WERI-Rb-1 (cell line): ENCODE measurements around the gene PDGFA.

Experiments used
- DNase-seq: peaks from one replicate; pipeline ENCODE4 v3.0.0-alpha.2; 2020
- H3K27ac ChIP-seq: fragments of 250-450 bp; sonication (Bioruptor Pico); 2 replicates; pipeline ENCODE4 v1.5.1; 2020; ENCODE audit warnings: mild to moderate bottlenecking, moderate library complexity
- H3K27me3 ChIP-seq: fragments of 250-450 bp; sonication (Bioruptor Pico); 2 replicates; pipeline ENCODE4 v1.5.1; 2021; ENCODE audit warnings: mild to moderate bottlenecking, low read depth, moderate library complexity; ENCODE audit not compliant: insufficient read depth, severe bottlenecking
- H3K36me3 ChIP-seq: fragments of 250-450 bp; sonication (Bioruptor Pico); 2 replicates; pipeline ENCODE4 v1.5.1; 2020; ENCODE audit warnings: mild to moderate bottlenecking, moderate library complexity
- H3K4me3 ChIP-seq: 2 replicates; pipeline ENCODE4 v1.5.1; 2011; ENCODE audit warnings: low read depth, mild to moderate bottlenecking, control low read depth, low read length
- H3K9me3 ChIP-seq: fragments of 250-450 bp; sonication (Bioruptor Pico); 2 replicates; pipeline ENCODE4 v1.5.1; 2021; ENCODE audit warnings: mild to moderate bottlenecking, moderate library complexity; ENCODE audit not compliant: severe bottlenecking
- CTCF ChIP-seq: IDR thresholded peaks from 2 replicates; pipeline ENCODE4 v1.5.1; 2011; ENCODE audit warnings: low read depth, mild to moderate bottlenecking, control low read depth, inconsistent platforms, low read length

PDGFA gene

GRCh38 chr7:463362-463781, 56.3 kb downstream of the PDGFA start:
- H3K27ac ChIP-seq: no peak overlapping the region
- no peaks in the 10 kb centered on the region for H3K9me3 ChIP-seq
- H3K27me3 ChIP-seq: no peaks in the 10 kb centered on the region
- no peak for TF ChIP-seq CTCF
- H3K4me3 ChIP-seq: no peak overlapping the region
- DNase-seq: no peak
- H3K36me3 ChIP-seq: no peaks in the 10 kb centered on the region

GRCh38 chr7:462173-463103, 57.2 kb downstream of the PDGFA start:
- no peak overlapping the region for H3K27ac ChIP-seq
- no peaks in the 10 kb centered on the region for H3K36me3 ChIP-seq
- DNase-seq: no peak
- no peaks in the 10 kb centered on the region for H3K27me3 ChIP-seq
- no peaks in the 10 kb centered on the region for H3K9me3 ChIP-seq
- no peak for TF ChIP-seq CTCF
- H3K4me3 ChIP-seq: no peak overlapping the region

- Histone ChIP-seq H3K9me3 (no peaks in the 10 kb centered on the region), H3K36me3 (no peaks in the 10 kb centered on the region), H3K27me3 (no peaks in the 10 kb centered on the region), H3K4me3 (no peak overlapping the region), H3K27ac (no peak overlapping the region)
- DNase-seq: no peak
- TF ChIP-seq CTCF: no peak
Observed at GRCh38 chr7:461453-462172, 58.0 kb downstream of the PDGFA start.

GRCh38 chr7:461117-461452, 58.6 kb downstream of the PDGFA start:
- no peaks in the 10 kb centered on the region for H3K9me3 ChIP-seq
- H3K27ac ChIP-seq: no peak overlapping the region
- H3K36me3 ChIP-seq: no peaks in the 10 kb centered on the region
- no peaks in the 10 kb centered on the region for H3K27me3 ChIP-seq
- no peak for TF ChIP-seq CTCF
- no peak overlapping the region for H3K4me3 ChIP-seq
- no peak for DNase-seq

- no peak for TF ChIP-seq CTCF
- Histone ChIP-seq H3K27ac (no peak overlapping the region), H3K4me3 (no peak overlapping the region), H3K9me3 (no peaks in the 10 kb centered on the region), H3K36me3 (no peaks in the 10 kb centered on the region), H3K27me3 (no peaks in the 10 kb centered on the region)
- DNase-seq: no peak
Observed at GRCh38 chr7:460374-461116, 59.1 kb downstream of the PDGFA start.
